SK-MEL-5 (cell line): ENCODE data around the gene CABLES2. TPM values are rescaled to one million over a fixed set of nuclear protein-coding genes. Genes with fewer than 3 reads are reported as not detected.

Experiments
- DNase-seq: peaks from one replicate; pipeline ENCODE4 v3.0.0-alpha.2; 2016; ENCODE audit warnings: low read depth, low spot score
- in situ Hi-C: cut with HindIII; loops from 2 replicates; pipeline ENCODE4 v1.10.0; 2016; ENCODE audit warnings: low sequenced_read_pairs, high pct_unique_total_duplicates, low pct_unique_long_range_greater_than_20kb
- total RNA-seq: library from RNA; depleted of rRNA; stranded (reverse); fragments of >200 nt; shearing (Covaris generic); gene quantifications from 2 replicates; pipeline ENCODE4 v1.2.3, GENCODE V29; 2014

Gene CABLES2
- total RNA-seq, 1 experiment from 2014 or later = 2.9 TPM

DNA sequence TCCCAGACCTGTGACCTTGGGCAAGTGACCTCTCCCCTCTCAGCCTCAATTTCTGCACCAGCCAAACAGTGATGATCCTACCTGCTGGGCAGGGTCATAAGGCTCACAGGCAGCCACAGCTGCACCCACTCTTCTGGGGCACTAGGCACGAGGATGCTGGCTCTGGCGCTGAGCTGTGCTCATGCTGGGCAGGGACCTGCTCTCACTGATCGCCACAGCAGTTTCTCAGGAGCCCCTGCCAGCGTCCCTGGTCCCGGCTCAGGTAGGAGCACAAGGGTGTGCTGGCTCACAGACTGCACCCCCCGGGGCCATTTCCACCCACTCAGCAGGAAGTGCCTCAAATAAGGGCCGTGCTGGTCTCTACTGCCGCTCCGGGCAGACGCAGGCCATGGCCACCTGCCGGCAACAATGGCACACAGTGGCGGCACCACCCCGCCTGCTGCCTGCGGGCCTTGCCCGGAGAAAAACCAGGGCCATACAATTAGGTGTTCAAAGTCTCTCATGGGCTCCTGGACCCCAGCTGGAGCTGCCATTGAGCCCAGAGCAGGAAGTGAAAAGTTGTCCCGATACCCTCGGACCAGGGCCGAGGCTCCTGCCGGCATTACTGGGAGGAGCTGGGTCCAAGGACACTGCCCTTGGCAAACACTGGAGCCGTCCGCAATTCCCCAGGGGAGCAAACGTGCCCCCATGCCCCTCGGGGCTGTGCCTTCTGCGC, 4.6 kb upstream of the CABLES2 start:
- DNase-seq = no peak
- in situ Hi-C loops = no loop called here

- DNase-seq = no peak
- in situ Hi-C loops = no loop called here
Measured at GRCh38 chr20:62410746-62411478, 3.8 kb upstream of the CABLES2 start.

- DNase-seq = peak; percentile 50
- in situ Hi-C loops = no loop called here
Measured at GRCh38 chr20:62409931-62410745, 3.1 kb upstream of the CABLES2 start.

- in situ Hi-C loops = no loop called here
Measured at GRCh38 chr20:62409086-62409853, 2.2 kb upstream of the CABLES2 start.

DNA sequence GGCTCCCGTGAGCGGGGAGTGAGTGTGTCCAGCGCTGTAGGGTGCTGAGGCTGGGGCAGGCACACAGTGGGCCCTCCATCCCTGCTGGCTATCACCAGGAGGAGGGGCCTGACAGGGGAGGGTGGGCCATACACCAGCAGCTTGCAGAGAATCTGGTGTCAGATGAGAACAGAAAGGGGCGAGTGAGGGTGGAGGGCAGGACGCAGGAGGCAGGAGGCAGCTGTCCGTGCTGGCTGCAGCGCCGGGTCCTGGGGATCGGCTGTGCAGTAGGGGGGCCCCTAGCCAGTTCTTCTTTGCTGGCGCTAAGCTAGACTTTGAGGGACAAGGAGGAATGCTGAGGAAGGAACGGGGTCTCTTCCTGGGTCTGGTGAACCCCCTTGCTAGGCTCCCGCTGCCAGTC, 1.6 kb upstream of the CABLES2 start:
- DNase-seq = no peak
- in situ Hi-C loops = no loop called here

More at GRCh38 chr20:62409086-62409853, 2.2 kb upstream of the CABLES2 start:
- DNase-seq = no peak

GRCh38 chr20:62408055-62408454, 970 bp upstream of the CABLES2 start:
- DNase-seq = no peak
- in situ Hi-C loops = no loop called here

GRCh38 chr20:62406635-62407176, 379 bp downstream of the CABLES2 start:
- in situ Hi-C loops = no loop called here
- DNase-seq = no peak

DNA sequence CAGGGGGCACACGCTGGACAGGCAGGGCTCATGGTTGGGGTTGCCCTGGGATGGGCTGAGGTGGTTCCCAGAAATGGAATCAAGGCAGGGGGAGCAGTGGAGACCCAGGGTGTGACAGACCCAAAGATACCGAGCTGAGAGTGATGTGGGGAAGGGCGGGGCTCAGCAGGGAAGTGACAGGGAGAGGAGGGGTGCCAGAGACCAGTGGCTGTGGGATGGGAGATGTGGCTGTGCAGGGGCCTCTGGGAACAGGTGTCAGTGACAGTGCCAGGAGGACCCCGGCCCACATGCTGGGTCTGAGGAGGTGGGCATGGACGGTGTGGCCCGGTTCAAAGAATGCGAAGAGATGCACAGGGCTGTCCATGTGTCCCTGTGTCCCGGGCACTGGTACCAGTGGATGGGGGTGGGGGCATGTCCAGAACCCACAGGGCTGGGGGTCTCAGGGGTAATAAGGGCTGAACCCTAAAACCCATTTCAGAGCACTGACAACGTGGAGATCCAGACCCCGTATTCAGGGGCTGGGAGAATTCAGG, 1.0 kb downstream of the CABLES2 start:
- DNase-seq = no peak
- in situ Hi-C loops = no loop called here

DNA sequence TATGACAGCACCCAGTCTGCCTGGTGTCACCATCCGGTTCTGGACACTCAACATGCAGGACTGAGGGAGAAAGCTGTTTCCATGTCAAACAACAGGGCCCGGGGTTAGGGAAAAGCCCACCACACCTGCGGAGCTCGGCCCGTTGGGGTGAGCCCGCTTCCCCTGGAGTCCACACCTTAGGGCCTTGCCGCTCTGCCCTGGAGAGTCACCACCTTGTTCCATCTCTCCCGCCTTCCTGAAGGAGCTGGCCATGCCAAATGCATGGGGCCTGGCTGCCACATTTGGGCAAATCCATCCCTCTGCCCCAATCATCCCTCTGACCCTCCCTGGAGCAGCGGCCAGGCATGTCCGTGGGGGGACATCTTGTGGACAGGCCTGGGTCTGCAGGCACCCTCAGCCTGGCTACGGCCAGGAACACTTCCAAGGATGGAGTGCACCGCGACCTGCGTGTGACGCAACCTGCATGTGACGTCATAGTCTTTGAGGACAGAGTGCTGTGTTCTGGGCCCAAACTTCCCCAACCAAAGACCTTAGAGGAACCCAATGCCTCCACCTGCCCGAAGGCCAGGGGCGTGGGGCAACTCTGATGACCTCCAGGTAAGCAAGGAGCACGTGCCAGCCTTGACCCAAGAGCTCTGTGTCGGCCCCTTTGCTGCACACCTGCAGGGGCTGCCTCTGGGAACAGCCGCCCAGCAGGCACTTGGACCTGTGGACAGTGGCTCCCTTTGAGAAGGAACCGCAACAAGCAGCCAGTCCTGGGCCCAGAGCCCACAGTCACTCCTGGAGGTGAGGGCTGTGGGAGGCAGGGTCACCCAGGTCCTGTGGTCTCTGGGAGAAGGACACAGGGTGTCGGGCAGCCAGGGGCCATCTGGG, 1.7 kb downstream of the CABLES2 start:
- in situ Hi-C loops = no loop called here
- DNase-seq = peak; percentile 56

GRCh38 chr20:62404761-62405107, 2.4 kb downstream of the CABLES2 start:
- DNase-seq = no peak
- in situ Hi-C loops = no loop called here

DNA sequence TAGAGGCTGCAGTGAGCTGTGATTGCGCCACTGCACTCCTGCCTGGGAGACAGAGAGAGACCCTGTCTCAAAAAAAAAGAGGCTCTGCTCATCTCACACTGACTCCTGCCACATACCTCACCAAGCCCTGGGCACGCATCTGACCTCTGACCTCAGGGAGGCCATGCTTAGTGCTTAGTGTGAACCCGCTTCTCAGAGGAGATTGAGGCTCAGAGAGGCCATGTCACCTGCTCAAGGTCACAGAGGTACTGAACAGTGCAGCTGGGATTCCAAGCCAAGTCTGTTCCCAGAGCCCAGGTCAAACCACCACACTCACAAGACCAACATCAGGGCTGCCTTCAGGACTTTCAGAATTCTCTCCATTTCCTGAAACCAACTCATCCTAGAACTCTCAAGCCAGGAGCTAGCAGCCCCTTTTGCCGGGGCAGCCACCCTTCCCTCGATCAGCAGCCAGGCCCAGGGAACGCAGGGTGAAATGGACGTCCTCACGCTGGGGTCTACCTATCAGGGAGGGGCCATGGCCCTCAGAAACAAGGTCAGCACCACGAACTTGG, 2.9 kb downstream of the CABLES2 start:
- in situ Hi-C loops = no loop called here
- no peak for DNase-seq

GRCh38 chr20:62403331-62403730, 3.8 kb downstream of the CABLES2 start:
- in situ Hi-C loops = no loop called here
- DNase-seq = no peak

DNA sequence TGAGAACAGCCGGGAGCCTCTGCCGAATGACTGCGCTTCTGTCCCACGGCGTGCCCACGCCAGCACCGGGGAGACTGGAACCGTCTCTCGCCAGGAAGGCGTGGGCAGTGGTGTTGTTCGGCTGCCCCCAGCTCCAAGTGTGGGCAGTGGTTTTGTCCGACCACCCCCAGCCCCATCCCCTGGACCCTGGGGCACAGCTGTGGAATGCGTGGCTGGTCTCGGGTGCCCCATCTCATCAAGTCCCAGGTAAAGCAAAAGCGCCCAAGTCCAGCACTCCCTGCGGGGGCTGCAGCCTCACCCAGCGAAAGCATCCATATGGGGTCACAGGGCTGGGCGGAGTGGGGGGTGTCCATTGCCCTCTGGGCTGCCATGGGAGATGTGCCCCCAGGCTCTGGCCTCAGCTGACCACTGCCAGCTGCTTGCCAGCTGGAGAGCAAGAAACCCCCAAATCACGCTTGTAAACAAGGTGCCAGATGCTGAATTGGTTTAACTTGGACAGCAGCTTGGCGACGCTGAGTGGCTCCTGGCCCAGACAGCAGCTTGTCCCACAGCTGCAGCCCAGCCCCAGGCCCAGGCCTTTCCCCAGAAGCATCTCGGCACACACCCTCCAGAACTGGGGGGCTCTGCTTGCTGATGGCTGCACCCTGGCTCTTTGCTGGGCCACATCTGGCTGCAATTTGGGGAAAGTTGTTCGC, 4.5 kb downstream of the CABLES2 start:
- in situ Hi-C loops = no loop called here
- no peak for DNase-seq

DNA sequence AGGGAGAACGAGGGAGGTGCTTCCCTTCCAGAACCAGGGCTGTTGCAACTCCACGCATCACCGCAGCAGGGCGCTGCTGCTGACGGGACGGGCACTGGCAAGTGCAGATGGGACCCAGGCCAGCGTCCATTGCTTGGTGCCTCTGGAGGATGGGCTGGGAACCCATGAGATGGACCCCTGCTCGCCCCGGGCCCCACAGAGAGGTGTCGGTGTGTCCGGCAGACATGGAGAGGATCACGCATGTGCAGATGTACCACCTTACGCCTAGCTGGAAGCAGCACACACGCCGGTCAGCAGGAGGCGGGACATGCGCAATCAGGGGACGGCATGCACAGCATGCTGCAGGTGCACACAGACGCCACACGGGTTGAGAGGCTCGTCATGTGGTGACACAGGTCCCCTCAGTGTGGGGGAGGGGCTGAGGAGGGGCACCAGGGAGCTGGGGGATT, 5.7 kb downstream of the CABLES2 start:
- DNase-seq = peak; percentile 64
- in situ Hi-C loops = no loop called here

DNA sequence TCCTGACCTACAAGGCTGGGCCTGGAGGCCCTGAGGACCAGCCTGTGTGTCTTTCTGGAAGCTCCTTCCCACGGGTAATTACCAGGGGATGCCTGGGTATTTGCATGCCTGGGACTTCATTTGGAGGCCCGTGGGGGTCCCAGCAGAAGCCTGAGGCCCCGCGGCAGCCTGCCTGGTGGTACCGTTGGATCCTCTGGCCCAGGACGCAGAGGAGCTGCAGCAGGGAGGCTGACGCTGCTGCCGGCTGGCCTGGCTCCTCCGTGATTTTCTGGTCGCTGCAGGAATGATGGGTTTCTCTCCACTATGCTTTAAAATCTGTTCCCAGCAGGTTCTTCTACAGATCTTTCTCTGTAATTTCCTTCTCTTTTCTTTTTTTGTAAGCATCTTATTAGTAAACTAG, 6.5 kb downstream of the CABLES2 start:
- in situ Hi-C loops = no loop called here
- no peak for DNase-seq

DNA sequence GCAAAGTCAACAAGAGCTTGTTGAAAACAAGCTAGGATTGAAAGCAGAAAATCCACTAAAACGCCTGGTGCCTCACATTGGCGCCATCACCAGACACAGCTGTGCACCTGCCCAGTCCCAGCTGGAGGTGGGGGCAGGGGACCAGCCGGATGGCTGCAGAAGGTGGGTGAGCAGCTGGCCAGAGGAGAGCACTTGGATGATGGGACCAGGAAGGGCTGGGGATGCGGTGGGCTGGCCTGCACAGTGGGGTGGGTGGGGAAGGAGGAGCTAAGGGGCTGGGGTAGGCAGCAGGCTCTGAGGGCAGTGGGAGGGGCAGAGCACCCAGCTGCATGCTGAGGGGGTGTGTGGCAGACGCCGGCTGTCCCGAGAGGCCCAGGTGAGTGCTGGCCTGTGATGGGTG, 7.1 kb downstream of the CABLES2 start:
- in situ Hi-C loops = no loop called here
- DNase-seq = no peak
